GM12865 (cell line): ENCODE results near the gene VPS37C.
"Not testable (repeated sequence)": the region's sequence is repeated elsewhere in the genome, so short reads cannot be mapped to it uniquely, and the experiment has no call there.

Experiments
- DNase-seq: peaks from one replicate; pipeline ENCODE4 v3.0.0; 2010; ENCODE audit warnings: low read depth
- H3K4me3 ChIP-seq: 2 replicates; pipeline ENCODE4 v1.5.1; 2011; ENCODE audit warnings: mild to moderate bottlenecking, low read depth, low read length, control low read depth
- CTCF ChIP-seq: IDR thresholded peaks from 2 replicates; pipeline ENCODE4 v1.5.1; 2011; ENCODE audit warnings: low read length, control low read depth, low read depth, inconsistent platforms; ENCODE audit not compliant: insufficient read depth; ENCODE audit errors: missing control alignments

Gene VPS37C

GRCh38 chr11:61168042-61168688 lies 6.9 kb upstream of the VPS37C start:
- H3K4me3 ChIP-seq = no peak overlapping the region
- no peak for TF ChIP-seq CTCF
- no peak for DNase-seq

- DNase-seq = not testable (repeated sequence)
Observed at GRCh38 chr11:61166331-61166730, 5.1 kb upstream of the VPS37C start.

GRCh38 chr11:61165785-61166184 lies 4.6 kb upstream of the VPS37C start:
- not testable (repeated sequence) for DNase-seq, H3K4me3 ChIP-seq

More at GRCh38 chr11:61166331-61166730, 5.1 kb upstream of the VPS37C start:
- not testable (repeated sequence) for H3K4me3 ChIP-seq

GRCh38 chr11:61164606-61165424 lies 3.6 kb upstream of the VPS37C start:
- no peak for DNase-seq
- H3K4me3 ChIP-seq = no peak overlapping the region
- TF ChIP-seq CTCF = no peak

- TF ChIP-seq CTCF = no peak
- peak; percentile 21 for DNase-seq
- no peak overlapping the region for H3K4me3 ChIP-seq
Observed at GRCh38 chr11:61163714-61164605, 2.7 kb upstream of the VPS37C start.

- no peak for TF ChIP-seq CTCF
- DNase-seq = no peak
- H3K4me3 ChIP-seq = no peak overlapping the region
Observed at GRCh38 chr11:61163021-61163420, 1.8 kb upstream of the VPS37C start.

GRCh38 chr11:61162092-61162941 lies 1.1 kb upstream of the VPS37C start:
- TF ChIP-seq CTCF = no peak
- peak overlapping the region; percentile 87 for H3K4me3 ChIP-seq
- peak; percentile 87 for DNase-seq
